Activated CD4-positive, alpha-beta memory T cell treated with anti-CD3 and anti-CD28 coated beads for 36 hours (primary cell): Measurements from ENCODE around the gene PRPSAP2. TPM values are rescaled to one million over a fixed set of nuclear protein-coding genes. Genes with fewer than 3 reads are reported as not detected.
"Not testable (repeated sequence)": the region's sequence is repeated elsewhere in the genome, so short reads cannot be mapped to it uniquely, and the experiment has no call there.

Experiments used
- CTCF ChIA-PET: fragments of 350-600 bp; sonication (Branson Sonifier 250); formaldehyde crosslinking; loops from one replicate; lab custom pipeline; 2021; ENCODE audit warnings: antibody characterized with exemption, inconsistent platforms; lab: Charles Lee
- POLR2A ChIA-PET: fragments of 350-600 bp; sonication (Branson Sonifier 250); formaldehyde crosslinking; loops from one replicate; lab custom pipeline; 2021; ENCODE audit warnings: antibody characterized with exemption; lab: Charles Lee
- DNase-seq: peaks from one replicate; pipeline ENCODE4 v3.0.0-alpha.2; 2020
- H3K27ac Mint-ChIP-seq: one replicate; pipeline ENCODE4 v1.8.0; 2021; ENCODE audit warnings: mixed read lengths
- H3K27me3 Mint-ChIP-seq: one replicate; pipeline ENCODE4 v1.8.0; 2021; ENCODE audit warnings: mixed read lengths
- H3K36me3 Mint-ChIP-seq: one replicate; pipeline ENCODE4 v1.8.0; 2021; ENCODE audit warnings: mixed read lengths
- H3K4me1 Mint-ChIP-seq: one replicate; pipeline ENCODE4 v1.8.0; 2021; ENCODE audit warnings: low read depth, mixed read lengths
- H3K4me3 Mint-ChIP-seq: one replicate; pipeline ENCODE4 v1.8.0; 2021; ENCODE audit warnings: mild to moderate bottlenecking, mixed read lengths
- H3K9me3 Mint-ChIP-seq: one replicate; pipeline ENCODE4 v1.8.0; 2021; ENCODE audit warnings: mixed read lengths
- intact Hi-C: fragments of 100-400 bp; cut with micrococcal nuclease; formaldehyde crosslinking; loops from one replicate; pipeline ENCODE4 v1.15.1; 2023
- total RNA-seq, 2 experiments: library from RNA; stranded (reverse); gene quantifications; one replicate each; pipeline ENCODE4 v1.2.3, GENCODE V29; 2021

The PRPSAP2 gene
- total RNA-seq, 2 experiments from 2014 or later, result 41.9 to 42.5 TPM

GRCh38 chr17:18858567-18859245 is 775 bp downstream of the PRPSAP2 start:
- intact Hi-C loops, result loop anchor here (10.0 kb wide), 2 partner anchors 146 to 674 kb away; partner anchors contain the start of genes ALKBH5 and FAM83G

GRCh38 chr17:18859256-18859655 is 1.3 kb downstream of the PRPSAP2 start:
- POLR2A ChIA-PET, result interaction anchor here (1.0 to 1.5 kb wide), 3 partner anchors 10 to 145 kb away, joined by 3 to 5 read pairs (median 3); partner anchors contain the start of gene FAM83G
- H3K4me1 Mint-ChIP-seq, result peaks cover 47% of the 10 kb centered on the region
- intact Hi-C loops, result loop anchor here (10.0 kb wide), 2 partner anchors 146 to 674 kb away; partner anchors contain the start of genes ALKBH5 and FAM83G

More at GRCh38 chr17:18858567-18859245, 775 bp downstream of the PRPSAP2 start:
- no peaks in the 10 kb centered on the region for H3K9me3 Mint-ChIP-seq
- H3K27me3 Mint-ChIP-seq, result no peaks in the 10 kb centered on the region
- ChIA-PET CTCF (interaction anchor here (1.1 kb wide), 1 partner anchor 102 kb away, joined by 3 read pairs; no protein-coding TSS in a partner anchor), POLR2A (interaction anchor here (1.0 to 1.5 kb wide), 3 partner anchors 10 to 146 kb away, joined by 3 to 5 read pairs (median 3); partner anchors contain the start of gene FAM83G)
- no peaks in the 10 kb centered on the region for H3K36me3 Mint-ChIP-seq
- H3K27ac Mint-ChIP-seq, result peak overlapping the region; percentile 78
- no peak for DNase-seq
- peak overlapping the region; percentile 89 for H3K4me3 Mint-ChIP-seq
- peaks cover 47% of the 10 kb centered on the region for H3K4me1 Mint-ChIP-seq

GRCh38 chr17:18860161-18860972 is 2.4 kb downstream of the PRPSAP2 start:
- POLR2A ChIA-PET, result no interaction called here
- H3K36me3 Mint-ChIP-seq, result peaks cover 3% of the 10 kb centered on the region
- no peak for DNase-seq
- H3K9me3 Mint-ChIP-seq, result no peaks in the 10 kb centered on the region
- H3K27ac Mint-ChIP-seq, result peak overlapping the region; percentile 85
- H3K27me3 Mint-ChIP-seq, result no peaks in the 10 kb centered on the region
- CTCF ChIA-PET, result interaction anchor here (1.1 kb wide), 1 partner anchor 100 kb away, joined by 5 read pairs; no protein-coding TSS in a partner anchor
- H3K4me1 Mint-ChIP-seq, result peaks cover 42% of the 10 kb centered on the region
- intact Hi-C loops, result loop anchor here (1.0 to 2.0 kb wide), 2 partner anchors 40 to 61 kb away; no protein-coding TSS in a partner anchor
- peak overlapping the region; percentile 51 for H3K4me3 Mint-ChIP-seq

More at GRCh38 chr17:18859256-18859655, 1.3 kb downstream of the PRPSAP2 start:
- Mint-ChIP-seq H3K27me3 (no peaks in the 10 kb centered on the region), H3K4me3 (peak overlapping the region; percentile 89), H3K9me3 (no peaks in the 10 kb centered on the region), H3K36me3 (no peaks in the 10 kb centered on the region), H3K27ac (peak overlapping the region; percentile 26)
- DNase-seq, result no peak
- CTCF ChIA-PET, result interaction anchor here (1.1 kb wide), 1 partner anchor 102 kb away, joined by 3 read pairs; no protein-coding TSS in a partner anchor

- ChIA-PET POLR2A (no interaction called here), CTCF (no interaction called here)
- Mint-ChIP-seq H3K36me3 (peaks cover 6% of the 10 kb centered on the region), H3K9me3 (no peaks in the 10 kb centered on the region), H3K27me3 (no peaks in the 10 kb centered on the region), H3K4me1 (peaks cover 39% of the 10 kb centered on the region), H3K4me3 (no peak overlapping the region), H3K27ac (no peak overlapping the region)
- DNase-seq, result no peak
- intact Hi-C loops, result no loop called here
Observed at GRCh38 chr17:18862011-18862410, 4.1 kb downstream of the PRPSAP2 start.

GRCh38 chr17:18864996-18865395 is 7.1 kb downstream of the PRPSAP2 start:
- H3K4me3 Mint-ChIP-seq, intact Hi-C loops, H3K9me3 Mint-ChIP-seq, CTCF ChIA-PET, H3K27ac Mint-ChIP-seq, POLR2A ChIA-PET, H3K36me3 Mint-ChIP-seq, DNase-seq, H3K27me3 Mint-ChIP-seq: not testable (repeated sequence)
- H3K4me1 Mint-ChIP-seq, result peaks cover 29% of the 10 kb centered on the region

- no peak overlapping the region for H3K27ac Mint-ChIP-seq
Observed at GRCh38 chr17:18866866-18867813, 9.2 kb downstream of the PRPSAP2 start.

GRCh38 chr17:18877104-18877645 is 19.2 kb downstream of the PRPSAP2 start:
- Mint-ChIP-seq H3K9me3 (no peaks in the 10 kb centered on the region), H3K4me3 (no peak overlapping the region), H3K27ac (no peak overlapping the region), H3K27me3 (no peaks in the 10 kb centered on the region), H3K4me1 (no peaks in the 10 kb centered on the region), H3K36me3 (peaks cover 36% of the 10 kb centered on the region)
- CTCF ChIA-PET, result interaction anchor here (1.4 kb wide), 1 partner anchor 84 kb away, joined by 3 read pairs; no protein-coding TSS in a partner anchor
- intact Hi-C loops, result no loop called here
- POLR2A ChIA-PET, result no interaction called here
- DNase-seq, result no peak

More at GRCh38 chr17:18866866-18867813, 9.2 kb downstream of the PRPSAP2 start:
- H3K9me3 Mint-ChIP-seq, result no peaks in the 10 kb centered on the region
- H3K27me3 Mint-ChIP-seq, result no peaks in the 10 kb centered on the region
- no peak overlapping the region for H3K4me3 Mint-ChIP-seq
- intact Hi-C loops, result no loop called here
- CTCF ChIA-PET, result no interaction called here
- H3K4me1 Mint-ChIP-seq, result peaks cover 11% of the 10 kb centered on the region
- DNase-seq, result no peak
- peaks cover 15% of the 10 kb centered on the region for H3K36me3 Mint-ChIP-seq
- POLR2A ChIA-PET, result no interaction called here

- peaks cover 30% of the 10 kb centered on the region for H3K36me3 Mint-ChIP-seq
- no peak overlapping the region for H3K4me3 Mint-ChIP-seq
- POLR2A ChIA-PET, result no interaction called here
- CTCF ChIA-PET, result no interaction called here
- H3K4me1 Mint-ChIP-seq, result no peaks in the 10 kb centered on the region
- DNase-seq, result no peak
- H3K9me3 Mint-ChIP-seq, result no peaks in the 10 kb centered on the region
- no peak overlapping the region for H3K27ac Mint-ChIP-seq
- intact Hi-C loops, result no loop called here
- no peaks in the 10 kb centered on the region for H3K27me3 Mint-ChIP-seq
Observed at GRCh38 chr17:18888766-18889290, 30.9 kb downstream of the PRPSAP2 start.

- CTCF ChIA-PET, result interaction anchor here (0.5 kb wide), 1 partner anchor 16 kb away, joined by 3 read pairs; no protein-coding TSS in a partner anchor
- intact Hi-C loops, result no loop called here
- peaks cover 30% of the 10 kb centered on the region for H3K36me3 Mint-ChIP-seq
Observed at GRCh38 chr17:18889658-18890057, 31.7 kb downstream of the PRPSAP2 start.

GRCh38 chr17:18891541-18891940 is 33.6 kb downstream of the PRPSAP2 start:
- Mint-ChIP-seq H3K4me1 (no peaks in the 10 kb centered on the region), H3K27me3 (no peaks in the 10 kb centered on the region), H3K27ac (no peak overlapping the region), H3K4me3 (no peak overlapping the region), H3K9me3 (no peaks in the 10 kb centered on the region), H3K36me3 (peaks cover 32% of the 10 kb centered on the region)
- POLR2A ChIA-PET, result no interaction called here
- CTCF ChIA-PET, result interaction anchor here (1.7 kb wide), 1 partner anchor 69 kb away, joined by 3 read pairs; no protein-coding TSS in a partner anchor
- intact Hi-C loops, result no loop called here
- DNase-seq, result no peak

More at GRCh38 chr17:18889658-18890057, 31.7 kb downstream of the PRPSAP2 start:
- POLR2A ChIA-PET, result no interaction called here
- no peaks in the 10 kb centered on the region for H3K9me3 Mint-ChIP-seq
- no peak overlapping the region for H3K27ac Mint-ChIP-seq
- DNase-seq, result no peak
- no peaks in the 10 kb centered on the region for H3K27me3 Mint-ChIP-seq
- H3K4me3 Mint-ChIP-seq, result no peak overlapping the region
- H3K4me1 Mint-ChIP-seq, result no peaks in the 10 kb centered on the region
